Subcutaneous abdominal adipose tissue (tissue), 5 donors: ENCODE results near the gene HEMK1.

Source experiments
- H3K27ac ChIP-seq: one replicate; pipeline ENCODE4 v1.7.0; 2013; ENCODE audit warnings: low read depth, mild to moderate bottlenecking, inconsistent platforms, low read length, moderate library complexity
- H3K27me3 ChIP-seq, 5 donors: one replicate each; pipeline ENCODE4 v1.7.0; 2013; ENCODE audit warnings: low read length in 5 of 5, inconsistent platforms in 1 of 5; ENCODE audit not compliant: control insufficient read depth in 5 of 5, insufficient read depth in 4 of 5
- H3K36me3 ChIP-seq, 5 donors: one replicate each; pipeline ENCODE4 v1.7.0; 2013; ENCODE audit warnings: low read length in 5 of 5; ENCODE audit not compliant: control insufficient read depth in 5 of 5, insufficient read depth in 5 of 5
- H3K4me1 ChIP-seq, 5 donors: one replicate each; pipeline ENCODE4 v1.7.0; 2013; ENCODE audit warnings: low read length in 5 of 5, mild to moderate bottlenecking in 3 of 5, moderate library complexity in 1 of 5; ENCODE audit not compliant: control insufficient read depth in 5 of 5, insufficient read depth in 5 of 5
- H3K4me3 ChIP-seq, 5 donors: one replicate each; pipeline ENCODE4 v1.7.0; 2013; ENCODE audit warnings: low read length in 5 of 5, low read depth in 1 of 5
- H3K9ac ChIP-seq, 5 donors: one replicate each; pipeline ENCODE4 v1.7.0; 2013; ENCODE audit warnings: low read length in 5 of 5, mild to moderate bottlenecking in 4 of 5, moderate library complexity in 3 of 5
- H3K9me3 ChIP-seq, 5 donors: one replicate each; pipeline ENCODE4 v1.7.0; 2013; ENCODE audit warnings: low read length in 5 of 5; ENCODE audit not compliant: control insufficient read depth in 5 of 5
- donor health status: healthy.
- donor health status: healthy.
- donor health status: healthy.
- donor health status: healthy.
- donor health status: healthy.

HEMK1 gene, protein sequence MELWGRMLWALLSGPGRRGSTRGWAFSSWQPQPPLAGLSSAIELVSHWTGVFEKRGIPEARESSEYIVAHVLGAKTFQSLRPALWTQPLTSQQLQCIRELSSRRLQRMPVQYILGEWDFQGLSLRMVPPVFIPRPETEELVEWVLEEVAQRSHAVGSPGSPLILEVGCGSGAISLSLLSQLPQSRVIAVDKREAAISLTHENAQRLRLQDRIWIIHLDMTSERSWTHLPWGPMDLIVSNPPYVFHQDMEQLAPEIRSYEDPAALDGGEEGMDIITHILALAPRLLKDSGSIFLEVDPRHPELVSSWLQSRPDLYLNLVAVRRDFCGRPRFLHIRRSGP

DNA sequence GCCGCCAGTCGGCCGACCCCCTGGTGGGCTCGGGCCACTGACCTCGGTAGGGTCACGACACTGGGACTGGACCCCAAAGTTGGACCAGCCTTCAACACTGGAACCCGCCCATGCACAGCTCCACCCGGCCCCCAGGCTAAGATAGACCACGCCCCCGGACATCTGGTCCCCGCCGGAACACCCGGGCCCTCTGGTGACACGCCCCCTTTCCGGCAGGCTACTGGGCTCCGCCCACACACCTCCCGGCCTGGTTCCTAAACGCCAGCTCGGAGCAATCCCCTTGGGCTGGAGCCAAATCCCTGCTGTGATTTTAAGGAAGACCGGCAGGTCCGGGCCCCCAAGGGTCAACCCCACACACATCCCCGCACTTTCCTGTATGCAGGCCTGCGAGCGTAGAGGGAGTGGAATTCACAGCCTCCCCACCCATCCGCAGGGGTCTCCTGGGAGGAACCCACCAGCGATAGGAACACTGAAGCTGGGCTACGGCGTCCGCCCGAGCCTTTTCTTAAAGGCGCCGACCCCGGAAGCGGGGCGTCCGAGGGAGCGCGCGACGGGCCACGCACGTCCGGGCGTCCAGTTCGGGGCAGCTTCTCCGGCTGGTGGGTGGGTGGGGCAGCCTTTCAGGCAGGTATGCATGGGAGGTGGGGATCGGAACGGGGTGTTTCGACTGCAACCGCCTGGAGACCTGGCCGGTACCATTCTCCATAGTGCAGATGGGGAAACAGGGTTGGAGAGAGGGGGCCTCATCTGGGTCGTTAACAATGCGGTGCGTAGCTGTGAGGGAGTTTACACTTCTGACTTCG, at the start of gene HEMK1:
Gene HEMK1, plus strand, starts transcription at position 576 of the 803 bp plus-strand sequence. CDS start 1,583 bp downstream, outside the sequence.
- peaks cover 0 to 27% (median 10%) of the 10 kb centered on the region in 5 donors for H3K36me3 ChIP-seq
- H3K4me1 ChIP-seq, result peaks cover 6 to 51% (median 44%) of the 10 kb centered on the region in 5 donors
- no peaks in the 10 kb centered on the region for H3K27me3 ChIP-seq
- peak within 1 kb of the TSS; percentile 81 to 99 (median 94) for H3K4me3 ChIP-seq
- peak within 1 kb of the TSS; percentile 80 to 94 (median 93) for H3K9ac ChIP-seq
- H3K9me3 ChIP-seq, result no peaks in the 10 kb centered on the region
- peak within 1 kb of the TSS; percentile 81 for H3K27ac ChIP-seq

DNA sequence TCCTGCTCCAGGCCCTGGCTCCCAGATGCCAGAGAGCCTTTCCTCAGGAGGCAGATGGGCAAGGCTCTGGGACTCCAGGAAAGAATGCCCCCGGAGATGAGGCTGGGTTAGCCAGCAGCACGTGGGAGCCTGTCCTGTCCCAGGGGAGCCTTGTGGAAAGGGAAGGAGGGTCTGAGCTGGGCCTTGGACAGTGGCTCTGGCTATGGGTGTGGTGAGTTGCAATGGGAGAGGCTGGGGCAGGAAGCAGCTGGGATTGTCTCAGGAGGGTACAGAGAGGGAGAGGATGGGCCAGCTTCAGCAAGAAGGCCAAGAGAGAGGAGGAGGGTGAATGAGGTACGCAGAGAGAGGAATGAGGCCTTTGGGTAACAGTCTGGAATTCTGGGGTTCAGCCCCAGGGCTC, 48.5 kb upstream of the HEMK1 start:
- H3K4me1 ChIP-seq, result peaks cover 0 to 10% (median 7%) of the 10 kb centered on the region in 5 donors
- H3K9me3 ChIP-seq, result no peaks in the 10 kb centered on the region
- H3K36me3 ChIP-seq, result no peaks in the 10 kb centered on the region
- H3K27ac ChIP-seq, result no peak overlapping the region
- H3K27me3 ChIP-seq, result peaks cover 2 to 15% (median 11%) of the 10 kb centered on the region in 5 donors
- H3K4me3 ChIP-seq, result no peak overlapping the region
- no peak overlapping the region for H3K9ac ChIP-seq

DNA sequence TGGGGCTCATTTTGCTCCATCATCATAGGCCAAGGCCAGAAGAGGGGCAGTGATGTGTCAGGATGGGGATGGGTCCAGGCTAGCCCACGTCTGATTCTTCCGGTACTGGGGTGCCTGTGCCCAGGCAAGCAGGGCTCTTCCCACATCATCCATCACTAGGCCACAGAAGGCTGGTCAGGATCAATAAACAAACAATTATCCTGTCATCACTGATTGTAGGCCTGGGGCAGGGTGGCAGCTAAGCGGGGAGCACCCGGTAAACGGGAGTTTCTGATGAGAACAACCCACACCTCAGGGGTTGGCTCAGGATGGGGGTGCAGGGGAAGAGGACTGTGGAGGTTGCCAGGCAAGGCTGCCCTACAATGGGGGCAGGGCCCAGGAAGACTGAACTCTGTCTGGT, 47.8 kb upstream of the HEMK1 start:
- peaks cover 2 to 15% (median 11%) of the 10 kb centered on the region in 5 donors for H3K27me3 ChIP-seq
- H3K27ac ChIP-seq, result no peak overlapping the region
- H3K9ac ChIP-seq, result no peak overlapping the region
- H3K9me3 ChIP-seq, result no peaks in the 10 kb centered on the region
- H3K4me1 ChIP-seq, result peaks cover 0 to 2% (median under 1%) of the 10 kb centered on the region in 5 donors
- H3K36me3 ChIP-seq, result no peaks in the 10 kb centered on the region
- no peak overlapping the region for H3K4me3 ChIP-seq

DNA sequence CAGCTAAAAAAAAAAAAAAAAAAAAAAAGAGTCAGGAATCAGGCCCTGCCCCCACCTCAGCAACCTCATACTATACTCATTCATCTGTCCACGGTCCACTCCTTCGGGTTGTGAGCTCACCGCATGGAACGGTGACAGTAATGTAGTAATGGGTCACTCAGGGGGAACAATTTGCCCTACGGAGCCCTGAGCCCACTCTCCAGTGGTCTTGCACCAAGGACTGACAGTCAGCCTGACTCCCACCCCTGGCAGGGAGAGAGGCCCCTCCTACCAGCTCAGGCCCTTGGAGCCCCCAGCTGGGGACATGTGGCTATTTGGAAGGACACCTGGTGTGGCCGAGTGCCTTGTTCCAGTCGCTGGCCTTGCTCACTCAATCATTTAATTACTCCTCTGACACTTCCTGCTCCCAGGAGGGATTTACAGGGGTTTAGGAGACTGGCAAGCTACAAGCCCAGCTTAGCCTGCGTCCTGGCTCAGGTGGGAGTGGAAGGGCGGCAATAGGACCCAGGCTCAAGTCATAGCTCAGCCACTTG, 46.0 kb upstream of the HEMK1 start:
- Histone ChIP-seq H3K4me1 (no peaks in the 10 kb centered on the region), H3K27ac (no peak overlapping the region), H3K9ac (no peak overlapping the region), H3K4me3 (no peak overlapping the region), H3K9me3 (no peaks in the 10 kb centered on the region), H3K36me3 (no peaks in the 10 kb centered on the region), H3K27me3 (peaks cover 0 to 13% (median 10%) of the 10 kb centered on the region in 5 donors)

DNA sequence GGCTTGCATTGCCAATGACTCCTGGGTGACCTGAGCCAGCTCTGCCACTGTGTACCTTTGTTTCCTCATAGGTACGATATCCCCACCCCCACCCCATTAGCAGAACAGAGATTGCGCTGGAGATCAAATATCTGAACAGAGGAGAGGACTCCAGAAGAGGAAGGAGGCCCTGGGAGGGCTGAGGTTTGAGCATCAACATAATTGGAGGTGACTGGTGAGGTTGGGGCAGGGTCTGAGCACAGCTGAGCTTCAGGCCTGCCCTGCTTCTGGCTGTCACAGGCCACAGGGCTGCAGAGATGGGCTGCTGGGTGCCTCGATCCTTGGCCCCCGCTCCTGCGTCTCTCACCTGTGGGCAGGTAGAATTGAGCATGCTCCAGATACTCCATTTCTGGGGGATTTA, 44.6 kb upstream of the HEMK1 start:
- no peak overlapping the region for H3K9ac ChIP-seq
- H3K27me3 ChIP-seq, result peaks cover 4 to 12% (median 7%) of the 10 kb centered on the region in 5 donors
- H3K27ac ChIP-seq, result no peak overlapping the region
- no peak overlapping the region for H3K4me3 ChIP-seq
- H3K36me3 ChIP-seq, result no peaks in the 10 kb centered on the region
- H3K9me3 ChIP-seq, result no peaks in the 10 kb centered on the region
- no peaks in the 10 kb centered on the region for H3K4me1 ChIP-seq

DNA sequence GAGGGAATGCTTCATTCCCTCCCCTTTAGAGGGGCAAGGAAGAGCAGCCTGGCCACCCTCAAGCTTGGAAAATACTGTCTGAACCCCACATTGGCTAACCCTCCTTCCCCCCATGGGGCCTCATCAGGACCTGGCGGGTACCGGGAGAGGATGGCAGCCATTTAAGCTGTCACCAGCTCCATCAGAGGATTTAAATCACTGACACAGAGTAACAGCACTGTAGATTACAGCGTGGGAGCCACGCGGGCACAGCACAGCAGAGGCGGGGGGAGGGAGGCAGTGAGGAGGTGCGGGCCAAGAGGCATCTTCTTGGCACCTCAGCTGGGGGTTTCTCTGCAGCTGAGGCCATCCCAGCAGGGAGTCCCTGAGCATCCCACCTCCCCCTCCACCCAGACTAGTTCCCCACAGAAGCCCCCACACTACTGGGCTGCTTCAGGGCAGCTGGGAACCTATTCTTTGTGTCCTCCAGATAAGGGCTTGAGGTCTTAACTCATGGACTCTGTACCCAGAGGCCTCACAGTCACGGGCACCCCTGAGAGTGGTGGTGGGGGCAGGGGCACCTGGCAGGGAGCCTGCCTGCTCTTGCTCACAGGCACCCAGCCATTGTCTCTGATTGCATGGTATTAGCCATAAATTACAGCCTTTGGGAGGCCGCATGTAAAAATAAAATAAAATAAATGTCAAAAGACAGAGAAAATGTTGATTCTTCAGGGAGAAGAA, 44.0 kb upstream of the HEMK1 start:
- Histone ChIP-seq H3K9ac (no peak overlapping the region), H3K27ac (no peak overlapping the region), H3K4me1 (no peaks in the 10 kb centered on the region), H3K27me3 (peaks cover 7 to 16% (median 10%) of the 10 kb centered on the region in 5 donors), H3K4me3 (no peak overlapping the region), H3K9me3 (no peaks in the 10 kb centered on the region), H3K36me3 (no peaks in the 10 kb centered on the region)

DNA sequence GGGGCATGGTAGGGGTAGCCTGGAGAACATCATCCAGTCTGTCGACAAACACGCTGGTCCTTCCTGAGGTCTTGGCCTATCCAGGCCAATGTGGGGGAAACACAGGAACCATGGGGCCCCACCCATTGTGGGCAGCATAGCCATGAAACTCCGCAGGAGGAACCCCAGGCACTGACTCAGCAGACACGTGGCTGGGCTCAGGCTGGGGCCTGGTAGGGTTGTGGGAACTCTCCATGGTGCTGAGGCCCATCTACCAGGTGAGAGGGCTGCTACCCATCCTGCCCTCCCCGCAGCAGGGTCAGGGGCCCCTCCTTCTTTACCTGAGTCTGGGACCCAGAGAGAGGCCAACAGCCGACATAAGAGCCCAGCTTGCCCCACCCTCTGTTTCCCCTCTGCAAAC, 43.3 kb upstream of the HEMK1 start:
- peaks cover 9 to 21% (median 11%) of the 10 kb centered on the region in 5 donors for H3K27me3 ChIP-seq
- no peaks in the 10 kb centered on the region for H3K9me3 ChIP-seq
- H3K36me3 ChIP-seq, result no peaks in the 10 kb centered on the region
- no peak overlapping the region for H3K27ac ChIP-seq
- no peaks in the 10 kb centered on the region for H3K4me1 ChIP-seq
- H3K9ac ChIP-seq, result no peak overlapping the region
- H3K4me3 ChIP-seq, result no peak overlapping the region

DNA sequence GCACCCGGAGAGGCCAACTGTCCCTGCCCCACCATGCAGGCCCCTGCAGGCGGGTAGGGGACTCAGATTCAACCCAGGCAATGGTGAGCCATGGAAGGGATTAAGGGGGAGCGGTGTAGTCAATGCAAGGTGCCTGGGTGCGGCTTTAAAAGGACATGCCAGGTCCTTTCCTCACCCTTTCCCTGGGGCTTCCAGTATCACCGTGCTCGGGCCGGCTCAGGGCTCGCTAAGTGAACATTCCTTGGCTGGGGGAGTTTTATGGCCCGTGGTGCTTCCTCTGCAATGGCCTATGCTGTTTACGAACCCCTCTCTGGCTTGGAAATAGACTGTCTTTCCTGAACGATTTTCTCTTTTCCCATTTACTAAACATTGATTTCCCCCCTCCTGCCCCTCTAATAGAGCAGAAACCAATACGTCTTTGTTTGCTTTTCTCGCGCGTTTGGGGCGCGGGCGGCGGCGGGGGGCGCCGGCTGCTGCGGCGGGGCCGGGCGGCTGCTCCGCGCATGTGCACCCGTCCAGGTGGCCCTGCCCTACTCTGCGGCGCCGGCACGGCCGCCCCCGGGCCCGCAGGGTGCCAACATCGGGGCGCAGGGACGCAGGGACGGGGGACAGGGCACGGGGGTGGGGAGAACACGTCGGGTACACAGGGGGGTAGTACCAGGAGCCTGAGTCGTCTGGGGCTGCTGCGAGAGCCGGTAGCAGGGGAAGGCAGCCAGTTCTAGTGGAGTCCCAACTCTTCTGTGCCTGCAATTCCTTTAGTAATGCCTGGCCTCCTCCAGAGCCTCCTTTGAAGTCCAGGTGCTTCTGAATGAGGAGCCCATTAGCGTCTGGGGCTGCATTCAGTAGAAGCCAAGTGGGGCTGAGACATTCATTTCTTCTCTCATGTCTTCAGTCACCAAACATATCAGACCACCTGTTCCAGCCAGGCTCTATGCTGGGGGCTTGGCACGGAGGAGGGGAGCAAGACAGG, 39.0 kb upstream of the HEMK1 start:
- Histone ChIP-seq H3K9me3 (no peaks in the 10 kb centered on the region), H3K27me3 (peaks cover 6 to 24% (median 12%) of the 10 kb centered on the region in 5 donors), H3K27ac (no peak overlapping the region), H3K4me3 (peak overlapping the region in 1 of 5 donors; percentile 14), H3K9ac (no peak overlapping the region), H3K36me3 (no peaks in the 10 kb centered on the region), H3K4me1 (no peaks in the 10 kb centered on the region)

DNA sequence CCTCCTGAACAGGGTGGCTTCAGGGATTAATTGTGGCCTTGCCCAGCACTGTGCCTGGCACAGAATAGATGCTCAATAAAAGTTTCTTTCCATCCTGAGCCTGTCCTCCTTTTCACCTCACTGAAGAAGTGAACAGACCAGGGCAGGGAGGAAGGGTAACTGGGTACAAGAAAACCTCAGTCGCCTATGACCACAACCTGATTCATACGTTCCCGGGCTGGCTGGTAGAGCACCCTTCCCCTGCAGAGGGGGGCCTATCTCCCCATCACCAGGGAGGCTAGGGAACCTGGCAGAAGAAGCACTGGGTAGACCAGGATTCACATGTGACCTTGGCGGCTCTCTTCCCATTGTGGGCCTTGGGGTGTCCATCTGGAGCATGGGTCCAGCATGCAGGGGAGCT, 38.1 kb upstream of the HEMK1 start:
- H3K27ac ChIP-seq, result no peak overlapping the region
- no peak overlapping the region for H3K4me3 ChIP-seq
- no peak overlapping the region for H3K9ac ChIP-seq
- H3K27me3 ChIP-seq, result peaks cover 6 to 24% (median 13%) of the 10 kb centered on the region in 5 donors
- no peaks in the 10 kb centered on the region for H3K4me1 ChIP-seq
- no peaks in the 10 kb centered on the region for H3K9me3 ChIP-seq
- H3K36me3 ChIP-seq, result no peaks in the 10 kb centered on the region
